Measurements from ENCODE around the gene PDS5A. TPM values are rescaled to one million over a fixed set of nuclear protein-coding genes. Genes with fewer than 3 reads are reported as not detected.

Gene PDS5A
- total and polyA plus RNA-seq, 2 donors (not counting 3 experiments of a cell fraction or from before 2014, with no cell fraction given): 17.5 to 80.8 TPM

GRCh38 chr4:39924014-39924413, 53.7 kb downstream of the PDS5A start:
- H3K4me2 ChIP-seq (ENCODE audit: insufficient read depth, low read length): no peak overlapping the region
- H3K79me2 ChIP-seq (ENCODE audit: control insufficient read depth, insufficient read depth, low read length): peaks cover 22% of the 10 kb centered on the region
- TF ChIP-seq MYC (IDR thresholded peaks at IDR 0.05; ENCODE audit: low read depth, low read length): no peak
- no peak for TF ChIP-seq CTCF (IDR thresholded peaks at IDR 0.05; ENCODE audit: extremely low read depth in 1 of 2, insufficient read depth in 1 of 2, low read depth in 1 of 2, low read length in 2 of 2)
- no peak for TF ChIP-seq JUN (IDR thresholded peaks at IDR 0.05; ENCODE audit: borderline replicate concordance, insufficient read depth, insufficient read length, low read depth)
- TF ChIP-seq GATA2 (IDR thresholded peaks at IDR 0.05; ENCODE audit: insufficient read depth, insufficient read length, low read depth, low read length): no peak
- no peak for TF ChIP-seq FOS (IDR thresholded peaks at IDR 0.05; ENCODE audit: borderline replicate concordance, insufficient read depth, low read length)
- TF ChIP-seq POLR2AphosphoS5 (IDR thresholded peaks at IDR 0.05; ENCODE audit: insufficient read depth, low read depth, low read length): no peak
- TF ChIP-seq, protein P1, sequence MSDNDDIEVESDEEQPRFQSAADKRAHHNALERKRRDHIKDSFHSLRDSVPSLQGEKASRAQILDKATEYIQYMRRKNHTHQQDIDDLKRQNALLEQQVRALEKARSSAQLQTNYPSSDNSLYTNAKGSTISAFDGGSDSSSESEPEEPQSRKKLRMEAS (IDR thresholded peaks at IDR 0.05; ENCODE audit: insufficient read depth, insufficient read length): no peak
- TF ChIP-seq EZH2 (IDR thresholded peaks at IDR 0.05; ENCODE audit: borderline replicate concordance, low read depth, low read length, severe bottlenecking): no peak
- no peak for TF ChIP-seq POLR2A (IDR thresholded peaks at IDR 0.05; ENCODE audit: low read depth, low read length)
- H4K20me1 ChIP-seq (replicated peaks; ENCODE audit: control insufficient read depth, extremely low read depth, insufficient read depth, low read length): peaks cover 3% of the 10 kb centered on the region
- ChIA-PET CTCF (interaction anchor here (1.3 kb wide), 1 partner anchor 35 kb away, joined by 3 read pairs; no protein-coding TSS in a partner anchor), POLR2A (no interaction called here)
- H2AFZ ChIP-seq (ENCODE audit: low read depth, low read length): no peak overlapping the region
- H3K9ac ChIP-seq (replicated peaks; ENCODE audit: extremely low read depth, insufficient read depth, low read length): no peak overlapping the region
- no peak overlapping the region for H3K27ac ChIP-seq (ENCODE audit: insufficient read depth, low read depth, low read length)
- H3K4me1 ChIP-seq (ENCODE audit: control insufficient read depth, extremely low read depth, insufficient read depth, low read length): no peaks in the 10 kb centered on the region
- no TSS peak for BruUV-seq (replicated peaks)
- FAIRE-seq: no peak
- H3K9me3 ChIP-seq (replicated peaks; ENCODE audit: control insufficient read depth, insufficient read depth, low read length): no peaks in the 10 kb centered on the region
- H3K27me3 ChIP-seq (ENCODE audit: control insufficient read depth in 2 of 2, insufficient read depth in 2 of 2, low read length in 2 of 2): no peaks in the 10 kb centered on the region
- H3K9me1 ChIP-seq (replicated peaks; ENCODE audit: control insufficient read depth, extremely low read depth, insufficient read depth, low read length): no peaks in the 10 kb centered on the region
- dilution Hi-C loops (cut with MboI; ENCODE audit: extremely low pct_ligation_motif_present, low sequenced_read_pairs) (no loop called here), intact Hi-C loops (cut with micrococcal nuclease) (no loop called here)
- no peak for DNase-seq (ENCODE audit: low read depth, low spot score)
- H3K4me3 ChIP-seq (replicated peaks in 1 of 3; ENCODE audit: insufficient read depth in 1 of 3, low read depth in 1 of 3, low read length in 3 of 3): no peak overlapping the region
- H3K36me3 ChIP-seq (ENCODE audit: control insufficient read depth in 2 of 2, extremely low read depth in 1 of 2, insufficient read depth in 2 of 2, low read length in 2 of 2): peaks cover 0 to 17% of the 10 kb centered on the region in 2 experiments
